ENCODE measurements around the gene JMJD8. TPM values are rescaled to one million over a fixed set of nuclear protein-coding genes. Genes with fewer than 3 reads are reported as not detected.

JMJD8 gene
- total RNA-seq, 1 experiment from 2014 or later = 121 TPM

Other genes with a start within 250 kb of the JMJD8 start
- 39.0 TPM for gene CAPN15, start 156.6 kb downstream of the JMJD8 start, total RNA-seq (2021; ENCODE audit: unreplicated experiment)
- not detected for gene PRR35, start 123.9 kb downstream of the JMJD8 start, total RNA-seq (2021; ENCODE audit: unreplicated experiment)
- gene NHLRC4, start 117.3 kb downstream of the JMJD8 start, total RNA-seq (2021; ENCODE audit: unreplicated experiment) = 0.22 TPM
- gene PIGQ, start 114.4 kb downstream of the JMJD8 start, total RNA-seq (2021; ENCODE audit: unreplicated experiment) = 21.0 TPM
- 14.1 TPM for gene RAB40C, start 94.3 kb downstream of the JMJD8 start, total RNA-seq (2021; ENCODE audit: unreplicated experiment)
- gene WFIKKN1, start 53.3 kb downstream of the JMJD8 start, total RNA-seq (2021; ENCODE audit: unreplicated experiment) = 0.47 TPM
- 85.7 TPM for gene METTL26, start 48.0 kb downstream of the JMJD8 start, total RNA-seq (2021; ENCODE audit: unreplicated experiment)
- gene MCRIP2, start 42.5 kb downstream of the JMJD8 start, total RNA-seq (2021; ENCODE audit: unreplicated experiment) = 34.9 TPM
- 73.7 TPM for gene WDR90, start 35.0 kb downstream of the JMJD8 start, total RNA-seq (2021; ENCODE audit: unreplicated experiment)
- gene RHOT2, start 16.2 kb downstream of the JMJD8 start, total RNA-seq (2021; ENCODE audit: unreplicated experiment) = 98.5 TPM
- gene RHBDL1, start 8.7 kb downstream of the JMJD8 start, total RNA-seq (2021; ENCODE audit: unreplicated experiment) = 12.7 TPM
- 111 TPM for gene STUB1, start 3.9 kb downstream of the JMJD8 start, total RNA-seq (2021; ENCODE audit: unreplicated experiment)
- 15.5 TPM for gene WDR24, start 6.1 kb upstream of the JMJD8 start, total RNA-seq (2021; ENCODE audit: unreplicated experiment)
- gene FBXL16, start 21.5 kb upstream of the JMJD8 start, total RNA-seq (2021; ENCODE audit: unreplicated experiment) = 49.7 TPM
- 193 TPM for gene METRN, start 30.8 kb upstream of the JMJD8 start, total RNA-seq (2021; ENCODE audit: unreplicated experiment)
- gene ANTKMT, start 36.8 kb upstream of the JMJD8 start, total RNA-seq (2021; ENCODE audit: unreplicated experiment) = 65.4 TPM
- 22.9 TPM for gene CCDC78, start 42.1 kb upstream of the JMJD8 start, total RNA-seq (2021; ENCODE audit: unreplicated experiment)
- 74.8 TPM for gene HAGHL, start 42.8 kb upstream of the JMJD8 start, total RNA-seq (2021; ENCODE audit: unreplicated experiment)
- gene CIAO3, start 56.7 kb upstream of the JMJD8 start, total RNA-seq (2021; ENCODE audit: unreplicated experiment) = 32.8 TPM
- gene MSLN, start 76.4 kb upstream of the JMJD8 start, total RNA-seq (2021; ENCODE audit: unreplicated experiment) = 40.9 TPM
- gene RPUSD1, start 104.0 kb upstream of the JMJD8 start, total RNA-seq (2021; ENCODE audit: unreplicated experiment) = 59.9 TPM
- gene CHTF18, start 104.3 kb upstream of the JMJD8 start, total RNA-seq (2021; ENCODE audit: unreplicated experiment) = 145 TPM
- gene GNG13, start 116.4 kb upstream of the JMJD8 start, total RNA-seq (2021; ENCODE audit: unreplicated experiment) = not detected

Data from HCT116 (cell line).